GM12875 (cell line): ENCODE data around the gene TIMM17A.

Experiments
- H3K4me3 ChIP-seq: one replicate; pipeline ENCODE4 v1.5.1; 2011; ENCODE audit warnings: low read depth, low read length, control low read depth
- TF ChIP-seq, protein P1 (sequence below): IDR thresholded peaks from 2 replicates; pipeline ENCODE4 v1.5.1; 2011; ENCODE audit warnings: low read depth, mild to moderate bottlenecking, control low read depth, inconsistent platforms, low read length, moderate library complexity, borderline replicate concordance; ENCODE audit not compliant: insufficient read depth

The TIMM17A gene

DNA sequence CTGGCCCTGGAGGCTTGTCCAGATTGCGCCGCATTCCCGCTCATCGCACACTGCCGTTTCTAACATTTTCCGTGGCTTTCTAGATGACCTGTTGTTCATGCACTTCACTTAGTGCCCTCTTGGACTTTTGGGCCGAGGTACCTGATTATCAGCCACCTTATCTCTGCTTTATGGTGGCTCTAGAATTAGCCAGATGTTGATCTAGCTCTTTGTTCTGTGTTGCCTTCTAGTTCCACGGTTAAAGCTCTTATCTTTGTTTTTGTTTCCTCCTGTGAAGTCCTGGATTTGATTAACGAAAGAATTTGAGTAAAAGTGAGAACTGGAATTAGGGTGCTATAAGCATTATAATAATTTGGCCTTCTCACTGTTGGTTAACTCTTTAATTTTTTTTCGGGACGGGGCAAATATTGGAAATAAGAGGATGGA lies 28.1 kb downstream of the TIMM17A start:
- TF ChIP-seq, protein P1, sequence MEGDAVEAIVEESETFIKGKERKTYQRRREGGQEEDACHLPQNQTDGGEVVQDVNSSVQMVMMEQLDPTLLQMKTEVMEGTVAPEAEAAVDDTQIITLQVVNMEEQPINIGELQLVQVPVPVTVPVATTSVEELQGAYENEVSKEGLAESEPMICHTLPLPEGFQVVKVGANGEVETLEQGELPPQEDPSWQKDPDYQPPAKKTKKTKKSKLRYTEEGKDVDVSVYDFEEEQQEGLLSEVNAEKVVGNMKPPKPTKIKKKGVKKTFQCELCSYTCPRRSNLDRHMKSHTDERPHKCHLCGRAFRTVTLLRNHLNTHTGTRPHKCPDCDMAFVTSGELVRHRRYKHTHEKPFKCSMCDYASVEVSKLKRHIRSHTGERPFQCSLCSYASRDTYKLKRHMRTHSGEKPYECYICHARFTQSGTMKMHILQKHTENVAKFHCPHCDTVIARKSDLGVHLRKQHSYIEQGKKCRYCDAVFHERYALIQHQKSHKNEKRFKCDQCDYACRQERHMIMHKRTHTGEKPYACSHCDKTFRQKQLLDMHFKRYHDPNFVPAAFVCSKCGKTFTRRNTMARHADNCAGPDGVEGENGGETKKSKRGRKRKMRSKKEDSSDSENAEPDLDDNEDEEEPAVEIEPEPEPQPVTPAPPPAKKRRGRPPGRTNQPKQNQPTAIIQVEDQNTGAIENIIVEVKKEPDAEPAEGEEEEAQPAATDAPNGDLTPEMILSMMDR = no peak
- H3K4me3 ChIP-seq = peak overlapping the region; percentile 83

DNA sequence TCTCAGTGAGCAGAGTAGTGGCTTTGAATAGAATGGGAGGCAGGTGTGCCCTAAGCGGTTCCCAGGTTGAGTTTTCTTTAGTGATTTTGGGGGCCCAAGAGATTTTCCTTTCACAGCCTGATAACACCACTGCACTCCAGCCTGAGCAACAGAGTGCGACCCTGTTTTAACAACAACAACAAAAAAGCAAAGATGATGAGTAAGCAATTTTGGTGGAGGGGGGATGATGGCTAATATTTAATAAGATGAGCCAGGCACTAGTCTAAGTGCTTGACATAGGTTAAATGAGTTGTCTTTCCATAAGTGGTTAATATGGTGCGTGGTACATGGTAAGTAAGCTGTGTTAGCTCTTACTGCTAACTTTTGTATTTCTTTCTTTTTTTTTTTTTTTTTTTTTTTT lies 29.1 kb downstream of the TIMM17A start:
- TF ChIP-seq, protein P1 = no peak
- no peak overlapping the region for H3K4me3 ChIP-seq

DNA sequence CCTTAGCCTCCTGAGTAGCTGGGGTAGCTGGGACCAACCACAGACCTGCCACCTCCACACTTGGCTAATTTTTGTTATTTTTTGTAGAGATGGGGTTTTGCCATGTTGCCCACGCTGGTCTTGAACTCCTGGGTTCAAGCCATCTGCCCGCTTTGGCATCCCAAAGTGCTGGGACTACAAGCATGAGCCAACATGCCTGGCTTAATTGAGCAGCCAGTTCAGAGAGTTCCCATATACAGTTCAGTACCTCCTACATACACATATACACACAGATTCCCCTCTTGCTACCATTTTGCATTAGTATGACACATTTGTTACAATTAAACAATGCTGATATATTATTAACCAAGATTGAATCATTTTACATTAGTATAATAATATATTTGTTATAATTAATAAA lies 30.1 kb downstream of the TIMM17A start:
- TF ChIP-seq, protein P1 = no peak
- no peak overlapping the region for H3K4me3 ChIP-seq

DNA sequence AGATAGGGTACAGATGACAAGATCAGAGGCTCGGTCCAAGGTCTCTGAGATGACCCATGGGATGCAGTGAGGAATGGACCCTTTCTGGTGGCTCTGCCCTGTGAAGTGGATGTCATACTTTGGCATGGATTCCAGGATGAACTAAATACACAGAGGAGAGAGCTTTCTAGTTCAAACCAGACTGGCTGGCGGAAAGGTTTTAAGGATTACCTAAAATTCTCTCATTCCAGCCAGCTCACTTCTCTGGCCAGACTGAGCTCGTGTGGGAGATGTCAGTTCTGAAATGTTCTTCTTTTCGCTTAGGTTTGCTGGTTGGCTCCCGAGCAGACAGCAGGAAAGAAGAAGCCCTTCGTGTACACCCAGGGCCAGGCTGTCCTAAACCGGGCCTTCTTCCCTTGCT lies 33.3 kb downstream of the TIMM17A start:
- TF ChIP-seq, protein P1 = no peak
- H3K4me3 ChIP-seq = no peak overlapping the region

DNA sequence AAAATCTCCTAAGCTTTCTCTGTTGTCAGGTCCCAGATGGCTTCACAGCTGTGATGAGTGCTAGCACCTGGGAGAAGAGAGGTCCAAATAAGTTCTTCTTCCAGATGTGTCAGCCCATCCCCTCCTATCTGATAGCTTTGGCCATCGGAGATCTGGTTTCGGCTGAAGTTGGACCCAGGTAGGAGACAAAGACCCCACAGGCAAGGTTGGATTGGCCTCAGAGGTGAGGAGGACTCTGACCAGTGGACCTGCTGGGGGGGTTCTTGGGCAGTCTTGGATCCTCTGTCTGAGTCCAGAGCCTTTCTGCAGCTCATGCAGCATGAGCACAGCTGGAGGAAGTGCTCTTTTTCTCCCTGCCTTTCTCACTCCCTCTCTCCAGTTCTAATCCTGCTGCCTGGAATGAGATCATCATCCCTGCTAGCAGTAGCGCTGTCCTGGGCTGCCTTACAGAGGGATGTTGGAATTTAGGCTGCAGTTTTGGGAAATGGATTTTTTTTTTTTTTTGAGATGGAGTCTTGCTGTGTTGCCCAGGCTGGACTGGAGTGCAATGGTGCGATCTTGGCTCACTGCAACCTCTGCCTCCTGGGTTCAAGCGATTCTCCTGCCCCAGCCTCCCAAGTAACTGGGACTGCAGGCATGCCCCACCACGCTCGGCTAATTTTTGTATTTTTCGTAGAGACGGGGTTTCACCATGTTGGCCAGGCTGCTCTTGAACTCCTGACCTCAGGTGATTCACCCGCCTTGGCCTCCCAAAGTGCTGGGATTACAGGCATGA lies 34.2 kb downstream of the TIMM17A start:
- TF ChIP-seq, protein P1 = no peak
- no peak overlapping the region for H3K4me3 ChIP-seq

DNA sequence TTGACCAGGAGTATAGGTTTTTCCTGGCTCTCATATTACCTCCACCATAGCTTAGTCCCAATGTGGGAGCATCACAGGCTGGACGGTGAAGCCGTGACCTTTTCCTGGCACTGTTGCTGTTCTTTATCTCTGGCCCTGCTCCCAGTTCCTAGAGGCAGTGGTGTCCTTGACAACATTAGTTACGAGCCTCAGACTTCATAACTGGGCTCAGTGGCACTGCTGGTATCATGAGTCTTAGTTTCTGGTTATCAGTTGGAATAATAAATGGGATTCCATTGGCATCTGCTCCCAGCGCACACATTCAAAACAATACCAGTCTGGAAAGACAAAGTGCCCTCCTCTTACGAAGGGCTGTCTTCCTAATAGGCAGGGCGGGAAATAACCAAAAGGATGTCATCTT lies 35.1 kb downstream of the TIMM17A start:
- no peak overlapping the region for H3K4me3 ChIP-seq
- TF ChIP-seq, protein P1 = no peak

DNA sequence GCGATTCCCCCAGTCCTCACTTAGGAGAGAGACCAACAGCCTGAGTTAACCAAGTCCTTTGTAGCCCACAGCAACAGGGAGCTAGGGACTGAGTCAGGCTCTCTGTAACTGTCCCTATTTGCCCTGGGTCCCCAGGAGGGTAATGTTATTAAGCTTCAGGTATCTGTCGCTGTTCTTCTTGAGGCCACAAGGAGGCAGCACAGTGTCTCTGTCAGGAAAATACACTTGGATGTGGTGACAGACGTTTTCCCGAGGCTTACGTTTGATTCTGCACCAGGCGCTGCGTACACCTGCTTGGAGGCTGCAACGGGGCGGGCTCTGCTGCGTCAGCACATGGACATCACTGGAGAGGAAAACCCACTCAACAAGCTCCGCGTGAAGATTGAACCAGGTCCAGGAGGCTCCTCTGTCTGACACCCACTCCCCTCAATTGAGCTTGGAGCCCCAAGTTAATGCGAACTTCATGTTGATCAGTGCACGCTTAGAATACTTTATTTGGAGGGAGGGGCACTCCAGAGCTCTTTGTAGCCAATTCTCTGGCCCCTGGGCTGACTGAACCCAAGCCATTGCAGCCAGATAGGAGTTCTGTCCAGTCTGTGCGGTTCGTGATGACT lies 44.4 kb downstream of the TIMM17A start:
- TF ChIP-seq, protein P1 = peak; percentile 73
- no peak overlapping the region for H3K4me3 ChIP-seq
